Activated naive CD4-positive, alpha-beta T cell treated with anti-CD3 and anti-CD28 coated beads, Interleukin-2, amount 50 U/mL, for 24 hours (primary cell): ENCODE measurements around the gene DHPS.
"Not testable (repeated sequence)": the region's sequence is repeated elsewhere in the genome, so short reads cannot be mapped to it uniquely, and the experiment has no call there.

ENCODE experiments used
- H3K27ac Mint-ChIP-seq: one replicate; pipeline ENCODE4 v1.8.0; 2021; ENCODE audit warnings: mild to moderate bottlenecking, mixed read lengths
- H3K27me3 Mint-ChIP-seq: one replicate; pipeline ENCODE4 v1.8.0; 2021; ENCODE audit warnings: mixed read lengths
- H3K36me3 Mint-ChIP-seq: one replicate; pipeline ENCODE4 v1.8.0; 2021; ENCODE audit warnings: mixed read lengths
- H3K4me1 Mint-ChIP-seq: one replicate; pipeline ENCODE4 v1.8.0; 2021; ENCODE audit warnings: mixed read lengths
- H3K4me3 Mint-ChIP-seq: one replicate; pipeline ENCODE4 v1.8.0; 2021; ENCODE audit warnings: mild to moderate bottlenecking, mixed read lengths
- H3K9me3 Mint-ChIP-seq: one replicate; pipeline ENCODE4 v1.8.0; 2021; ENCODE audit warnings: mixed read lengths

The DHPS gene

GRCh38 chr19:12715102-12715501, 33.4 kb upstream of the DHPS start:
- H3K27me3 Mint-ChIP-seq: no peaks in the 10 kb centered on the region
- peaks cover 11% of the 10 kb centered on the region for H3K4me1 Mint-ChIP-seq
- H3K9me3 Mint-ChIP-seq: no peaks in the 10 kb centered on the region
- peaks cover 8% of the 10 kb centered on the region for H3K36me3 Mint-ChIP-seq
- H3K27ac Mint-ChIP-seq: no peak overlapping the region
- H3K4me3 Mint-ChIP-seq: no peak overlapping the region

GRCh38 chr19:12713304-12713703, 31.6 kb upstream of the DHPS start:
- H3K27me3 Mint-ChIP-seq, H3K4me3 Mint-ChIP-seq, H3K9me3 Mint-ChIP-seq, H3K27ac Mint-ChIP-seq, H3K4me1 Mint-ChIP-seq, H3K36me3 Mint-ChIP-seq: not testable (repeated sequence)

GRCh38 chr19:12712077-12712476, 30.4 kb upstream of the DHPS start:
- H3K27ac Mint-ChIP-seq, H3K4me1 Mint-ChIP-seq, H3K9me3 Mint-ChIP-seq, H3K4me3 Mint-ChIP-seq, H3K36me3 Mint-ChIP-seq, H3K27me3 Mint-ChIP-seq: not testable (repeated sequence)

GRCh38 chr19:12711187-12711586, 29.5 kb upstream of the DHPS start:
- Mint-ChIP-seq H3K4me3 (no peak overlapping the region), H3K36me3 (peaks cover 7% of the 10 kb centered on the region), H3K27me3 (no peaks in the 10 kb centered on the region)

GRCh38 chr19:12708641-12709040, 27.0 kb upstream of the DHPS start:
- Mint-ChIP-seq H3K27ac (no peak overlapping the region), H3K4me3 (no peak overlapping the region), H3K36me3 (peaks cover 5% of the 10 kb centered on the region), H3K9me3 (no peaks in the 10 kb centered on the region), H3K4me1 (no peaks in the 10 kb centered on the region), H3K27me3 (no peaks in the 10 kb centered on the region)

More at GRCh38 chr19:12711187-12711586, 29.5 kb upstream of the DHPS start:
- H3K9me3 Mint-ChIP-seq: no peaks in the 10 kb centered on the region
- no peaks in the 10 kb centered on the region for H3K4me1 Mint-ChIP-seq
- no peak overlapping the region for H3K27ac Mint-ChIP-seq

GRCh38 chr19:12706332-12706718, 24.6 kb upstream of the DHPS start:
- Mint-ChIP-seq H3K4me3 (no peak overlapping the region), H3K27ac (no peak overlapping the region), H3K27me3 (no peaks in the 10 kb centered on the region), H3K36me3 (peaks cover 11% of the 10 kb centered on the region), H3K9me3 (no peaks in the 10 kb centered on the region), H3K4me1 (no peaks in the 10 kb centered on the region)

- Mint-ChIP-seq H3K27ac (no peak overlapping the region), H3K4me1 (no peaks in the 10 kb centered on the region), H3K36me3 (peaks cover 11% of the 10 kb centered on the region), H3K27me3 (no peaks in the 10 kb centered on the region), H3K4me3 (no peak overlapping the region), H3K9me3 (no peaks in the 10 kb centered on the region)
These were observed 24.1 kb upstream of the DHPS start for GRCh38 chr19:12705654-12706331.

- H3K36me3 Mint-ChIP-seq: peaks cover 8% of the 10 kb centered on the region
- H3K9me3 Mint-ChIP-seq: no peaks in the 10 kb centered on the region
- no peak overlapping the region for H3K4me3 Mint-ChIP-seq
- H3K27me3 Mint-ChIP-seq: no peaks in the 10 kb centered on the region
- no peaks in the 10 kb centered on the region for H3K4me1 Mint-ChIP-seq
- H3K27ac Mint-ChIP-seq: no peak overlapping the region
These were observed 23.5 kb upstream of the DHPS start for GRCh38 chr19:12705169-12705568.

GRCh38 chr19:12703046-12703445, 21.4 kb upstream of the DHPS start:
- no peak overlapping the region for H3K4me3 Mint-ChIP-seq
- peak overlapping the region; percentile 30 for H3K27ac Mint-ChIP-seq
- H3K36me3 Mint-ChIP-seq: peaks cover 8% of the 10 kb centered on the region
- no peaks in the 10 kb centered on the region for H3K9me3 Mint-ChIP-seq
- peaks cover 6% of the 10 kb centered on the region for H3K4me1 Mint-ChIP-seq
- no peaks in the 10 kb centered on the region for H3K27me3 Mint-ChIP-seq

- Mint-ChIP-seq H3K4me3 (no peak overlapping the region), H3K4me1 (peaks cover 10% of the 10 kb centered on the region), H3K27me3 (no peaks in the 10 kb centered on the region), H3K27ac (no peak overlapping the region), H3K36me3 (peaks cover 8% of the 10 kb centered on the region), H3K9me3 (no peaks in the 10 kb centered on the region)
These were observed 20.1 kb upstream of the DHPS start for GRCh38 chr19:12701596-12702282.

- H3K9me3 Mint-ChIP-seq: no peaks in the 10 kb centered on the region
- peak overlapping the region; percentile 77 for H3K4me3 Mint-ChIP-seq
- no peaks in the 10 kb centered on the region for H3K27me3 Mint-ChIP-seq
- H3K36me3 Mint-ChIP-seq: peaks cover 6% of the 10 kb centered on the region
- peaks cover 13% of the 10 kb centered on the region for H3K4me1 Mint-ChIP-seq
- no peak overlapping the region for H3K27ac Mint-ChIP-seq
These were observed 16.5 kb upstream of the DHPS start for GRCh38 chr19:12698138-12698537.

- not testable (repeated sequence) for H3K27ac Mint-ChIP-seq, H3K9me3 Mint-ChIP-seq, H3K27me3 Mint-ChIP-seq, H3K36me3 Mint-ChIP-seq
- peak overlapping the region; percentile 7 for H3K4me3 Mint-ChIP-seq
- peaks cover 13% of the 10 kb centered on the region for H3K4me1 Mint-ChIP-seq
These were observed 15.7 kb upstream of the DHPS start for GRCh38 chr19:12697425-12697824.

GRCh38 chr19:12696366-12697335, 15.0 kb upstream of the DHPS start, which contains the start of gene FBXW9:
FBXW9 (minus strand) TSS chr19:12696631; CDS start chr19:12696581, 50 bp downstream.
- H3K36me3 Mint-ChIP-seq: peaks cover 2% of the 10 kb centered on the region
- peak within 1 kb of the TSS; percentile 91 for H3K27ac Mint-ChIP-seq
- peak within 1 kb of the TSS; percentile 90 for H3K4me3 Mint-ChIP-seq
- no peaks in the 10 kb centered on the region for H3K27me3 Mint-ChIP-seq
- peaks cover 13% of the 10 kb centered on the region for H3K4me1 Mint-ChIP-seq
- no peaks in the 10 kb centered on the region for H3K9me3 Mint-ChIP-seq

GRCh38 chr19:12695997-12696365, 14.3 kb upstream of the DHPS start:
- no peaks in the 10 kb centered on the region for H3K9me3 Mint-ChIP-seq
- H3K4me1 Mint-ChIP-seq: peaks cover 13% of the 10 kb centered on the region
- H3K27ac Mint-ChIP-seq: peak overlapping the region; percentile 91
- peak overlapping the region; percentile 90 for H3K4me3 Mint-ChIP-seq
- H3K27me3 Mint-ChIP-seq: no peaks in the 10 kb centered on the region
- H3K36me3 Mint-ChIP-seq: peaks cover 2% of the 10 kb centered on the region

GRCh38 chr19:12695514-12695913, 13.8 kb upstream of the DHPS start:
- H3K4me1 Mint-ChIP-seq: peaks cover 13% of the 10 kb centered on the region
- peak overlapping the region; percentile 90 for H3K4me3 Mint-ChIP-seq
- peaks cover 2% of the 10 kb centered on the region for H3K36me3 Mint-ChIP-seq
- no peaks in the 10 kb centered on the region for H3K9me3 Mint-ChIP-seq
- H3K27me3 Mint-ChIP-seq: no peaks in the 10 kb centered on the region
- H3K27ac Mint-ChIP-seq: no peak overlapping the region

GRCh38 chr19:12695096-12695495, 13.4 kb upstream of the DHPS start:
- H3K4me1 Mint-ChIP-seq: peaks cover 13% of the 10 kb centered on the region
- no peaks in the 10 kb centered on the region for H3K27me3 Mint-ChIP-seq
- peak overlapping the region; percentile 90 for H3K4me3 Mint-ChIP-seq
- H3K9me3 Mint-ChIP-seq: no peaks in the 10 kb centered on the region
- H3K27ac Mint-ChIP-seq: no peak overlapping the region
- H3K36me3 Mint-ChIP-seq: peaks cover 2% of the 10 kb centered on the region
